GM18502 (cell line): ENCODE results near the gene RAPGEF2.
A peak's percentile ranks its signal among the peaks of the same experiment; 100 is the strongest.
"Not testable (repeated sequence)": the region's sequence is repeated elsewhere in the genome, so short reads cannot be mapped to it uniquely, and the experiment has no call there.

Source experiments
- ATAC-seq: cut with Tn5 transposase; IDR thresholded peaks from one replicate; pipeline ENCODE4 v1.9.1; 2021; ENCODE audit warnings: mild to moderate bottlenecking; ENCODE audit not compliant: unreplicated experiment, poor library complexity

RAPGEF2 gene

DNA sequence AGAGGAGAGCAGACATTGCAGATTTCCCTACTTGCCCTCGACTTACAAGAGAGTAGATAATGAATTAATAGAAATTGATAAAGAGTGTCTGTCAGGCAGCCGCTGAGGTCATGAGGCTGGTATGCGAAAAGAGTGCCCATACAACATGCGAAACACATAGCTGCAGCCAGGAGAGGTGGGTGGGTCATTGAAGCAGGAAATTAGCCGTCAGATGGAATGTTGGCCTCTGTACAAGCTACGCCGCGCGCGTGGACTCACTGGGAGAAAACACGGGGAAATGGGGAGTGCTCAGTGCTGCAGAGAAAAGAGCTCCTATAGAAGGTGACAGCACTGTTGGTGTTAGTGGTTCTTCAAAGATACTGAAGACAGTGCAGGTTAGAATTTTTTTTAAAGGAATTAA is 125.1 kb downstream of the RAPGEF2 start:
- ATAC-seq = no peak

DNA sequence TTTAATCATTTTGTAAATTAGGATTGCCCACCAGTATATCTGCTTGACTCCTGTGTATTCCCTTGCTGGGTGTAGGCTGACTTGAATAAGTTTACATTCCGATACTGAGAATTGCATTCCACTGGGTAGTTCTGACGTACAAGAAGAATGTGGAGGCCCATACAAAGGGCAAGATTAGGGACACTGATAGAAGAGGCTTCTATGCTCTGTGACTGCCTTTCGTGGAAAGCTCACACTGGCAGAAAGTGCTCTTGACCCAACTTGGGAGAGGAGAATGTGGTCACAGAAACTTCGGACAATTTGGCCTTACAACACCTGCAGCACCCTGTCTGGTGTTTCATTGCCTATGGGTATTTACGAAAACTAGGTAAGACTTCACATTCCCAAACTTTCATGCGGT is 126.3 kb downstream of the RAPGEF2 start:
- ATAC-seq = no peak

DNA sequence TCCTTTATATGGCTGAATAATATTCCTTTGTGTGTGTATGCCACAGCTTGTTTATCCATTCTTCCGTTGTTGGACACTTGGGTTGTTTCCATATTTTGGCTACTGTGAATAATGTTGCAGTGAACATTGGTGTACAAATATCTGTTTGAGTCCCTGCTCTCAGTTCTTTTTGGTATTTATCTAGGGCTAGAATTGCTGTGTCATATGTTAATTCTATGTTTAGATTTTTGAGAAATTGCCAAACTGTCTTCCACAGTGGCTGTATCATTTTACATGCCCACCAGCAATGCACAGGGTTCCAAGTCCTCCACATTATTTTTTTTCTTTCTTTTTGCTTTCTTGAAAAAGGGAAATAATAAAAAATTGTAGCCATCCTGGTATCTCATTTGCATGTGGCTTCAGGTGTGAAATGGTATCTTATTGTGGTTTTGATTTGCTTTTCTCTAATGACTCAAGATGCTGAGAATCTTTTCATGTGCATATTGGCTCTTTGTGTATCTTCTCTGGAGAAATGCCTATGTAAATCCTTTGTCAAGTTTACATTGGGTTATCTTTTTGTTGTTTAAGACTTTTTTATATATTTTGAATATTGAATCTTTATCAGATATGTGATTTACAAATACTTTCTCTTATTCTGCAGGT is 129.7 kb downstream of the RAPGEF2 start:
- peak; percentile 74 for ATAC-seq

DNA sequence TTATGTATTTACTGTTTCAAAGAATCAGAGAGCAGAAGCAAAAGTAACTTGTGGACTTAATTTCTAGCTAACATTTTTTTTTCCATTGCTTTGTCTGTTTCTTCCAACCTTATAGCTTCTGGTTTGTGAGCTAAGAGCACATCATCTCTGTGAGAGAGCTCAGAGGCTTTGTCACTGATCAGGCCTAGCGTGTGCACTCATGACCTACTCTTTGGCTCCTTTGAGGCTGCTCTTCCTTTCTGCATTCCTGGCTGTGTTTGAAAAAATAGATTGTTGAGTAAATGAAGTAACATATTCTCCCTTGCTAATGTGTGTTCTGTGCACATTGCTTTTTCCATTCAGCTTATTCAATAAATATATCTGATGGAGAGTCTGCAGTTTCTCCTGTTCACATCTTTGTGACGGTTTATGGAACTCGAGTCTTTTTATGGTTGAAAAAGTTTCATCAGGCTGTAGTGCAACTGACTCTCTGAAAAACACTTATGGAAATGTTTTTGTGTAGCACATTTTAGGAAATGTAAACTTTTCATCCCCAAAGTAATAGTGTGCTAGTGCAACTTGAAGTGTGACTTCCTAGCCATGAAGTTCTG is 133.0 kb downstream of the RAPGEF2 start:
- ATAC-seq = no peak

DNA sequence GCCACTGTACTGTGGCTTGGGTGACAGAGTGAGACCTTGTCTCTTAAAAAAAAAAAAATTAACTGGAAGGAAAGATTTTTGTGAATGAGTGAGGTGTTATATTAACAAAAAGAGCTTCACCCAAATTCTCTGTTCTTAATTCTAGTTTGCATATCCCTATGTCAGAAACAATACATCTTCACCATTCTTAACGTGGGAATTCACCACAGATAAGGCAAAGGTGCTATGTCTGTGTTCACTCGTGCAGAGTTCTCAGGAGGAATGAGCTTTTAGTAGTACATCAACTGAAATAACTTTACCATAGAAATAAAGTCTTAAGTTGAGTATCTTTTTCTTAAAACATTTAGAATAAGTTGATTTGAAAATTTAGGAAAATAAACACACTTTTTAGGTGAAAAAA is 135.1 kb downstream of the RAPGEF2 start:
- ATAC-seq = no peak

GRCh38 chr4:159238631-159239030 is 135.8 kb downstream of the RAPGEF2 start:
- ATAC-seq = no peak

DNA sequence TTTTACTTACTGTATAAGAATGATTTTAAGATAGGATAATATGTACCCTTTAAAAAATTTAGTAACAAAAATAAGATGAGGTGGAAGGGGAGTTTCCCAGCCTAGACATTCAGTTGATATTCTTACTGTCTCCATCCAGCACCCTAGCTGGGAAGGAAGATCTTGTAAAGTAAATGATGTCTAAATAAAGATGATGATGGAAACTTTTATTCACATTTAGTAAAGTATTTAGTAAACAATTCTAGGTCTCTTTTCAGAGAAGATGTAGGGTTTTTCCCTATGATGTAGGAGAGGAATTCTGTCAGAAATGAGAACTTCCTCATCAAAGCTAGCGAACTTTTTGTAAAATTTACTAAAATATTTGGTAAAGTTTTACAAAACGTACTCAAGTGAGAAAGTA is 136.8 kb downstream of the RAPGEF2 start:
- no peak for ATAC-seq

DNA sequence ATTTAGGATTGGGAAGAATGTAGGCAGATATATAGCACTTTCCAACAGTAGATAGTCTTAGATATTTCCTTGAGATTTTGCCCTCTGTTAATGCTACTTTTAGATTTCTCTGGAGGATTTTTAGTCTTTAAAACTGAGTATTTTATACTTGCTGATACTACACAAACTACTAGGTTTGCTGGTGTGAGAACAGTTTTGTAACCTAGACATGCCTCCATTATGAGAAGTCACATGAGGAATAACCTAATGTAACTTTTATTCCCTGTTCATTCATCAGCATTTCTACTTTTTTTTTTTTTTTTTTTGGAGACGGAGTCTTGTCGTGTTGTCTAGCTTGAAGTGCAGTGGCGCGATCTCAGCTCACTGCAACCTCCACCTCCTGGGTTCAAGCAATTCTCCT is 137.2 kb downstream of the RAPGEF2 start:
- no peak for ATAC-seq

- no peak for ATAC-seq
Measured at GRCh38 chr4:159240687-159241086, 137.8 kb downstream of the RAPGEF2 start.

DNA sequence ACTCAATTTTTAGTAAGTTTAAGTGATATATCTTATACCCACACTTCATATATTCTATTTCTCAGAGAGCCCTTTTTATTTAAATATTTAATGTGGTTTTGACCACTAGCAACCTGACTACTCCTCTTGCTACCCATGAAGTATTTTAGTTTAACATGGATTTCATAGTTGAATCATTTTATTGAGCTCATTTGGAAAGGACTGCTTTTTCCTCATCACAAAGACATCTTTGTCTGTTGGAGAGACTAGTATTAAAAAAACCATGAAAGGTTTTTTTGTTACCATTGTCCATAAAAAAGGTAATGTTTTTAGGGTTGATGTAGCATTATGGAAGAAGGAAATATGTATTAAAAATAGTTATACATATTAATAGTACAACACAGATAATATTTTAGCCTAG is 139.5 kb downstream of the RAPGEF2 start:
- no peak for ATAC-seq

- ATAC-seq = no peak
Measured at GRCh38 chr4:159248384-159249178, 145.7 kb downstream of the RAPGEF2 start.

- ATAC-seq = no peak
Measured at GRCh38 chr4:159250751-159251325, 148.0 kb downstream of the RAPGEF2 start.

GRCh38 chr4:159251580-159251979 is 148.7 kb downstream of the RAPGEF2 start:
- ATAC-seq = not testable (repeated sequence)

DNA sequence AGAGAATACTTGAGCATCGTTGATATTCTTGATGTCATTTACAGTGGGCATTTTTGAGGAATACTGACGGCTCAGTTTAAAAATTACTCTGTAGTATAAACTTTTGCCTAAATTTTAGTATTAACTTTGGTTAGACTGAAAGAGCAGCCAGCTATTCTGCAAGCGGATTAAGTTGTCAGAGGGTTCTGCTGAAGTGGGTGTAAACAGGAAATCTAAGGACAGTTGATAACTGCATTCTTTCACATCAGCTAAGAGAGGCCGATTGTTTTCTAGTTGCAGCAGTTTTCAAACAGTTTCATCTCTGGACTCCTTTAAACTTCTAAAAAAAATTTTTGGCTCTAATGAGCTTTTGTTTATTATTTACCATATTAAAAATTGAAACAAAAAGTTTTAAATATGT is 149.6 kb downstream of the RAPGEF2 start:
- ATAC-seq = no peak

DNA sequence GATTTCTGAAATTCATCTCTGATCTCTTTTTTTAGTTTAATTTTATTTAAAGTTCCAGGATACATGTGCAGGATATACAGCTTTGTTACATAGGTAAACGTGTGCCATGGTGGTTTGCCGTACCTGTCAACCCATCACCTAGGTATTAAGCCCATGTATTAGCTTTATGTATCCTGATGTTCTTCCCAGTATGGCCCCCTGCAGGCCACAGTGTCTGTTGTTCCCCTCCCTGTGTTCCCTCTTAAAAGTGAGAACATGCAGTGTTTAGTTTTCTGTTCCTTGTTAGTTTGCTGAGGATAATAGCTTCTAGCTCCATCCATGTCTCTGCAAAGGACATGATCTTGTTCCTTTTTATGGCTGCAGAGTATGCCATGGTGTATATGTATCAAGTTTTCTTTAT is 153.2 kb downstream of the RAPGEF2 start:
- ATAC-seq = no peak

DNA sequence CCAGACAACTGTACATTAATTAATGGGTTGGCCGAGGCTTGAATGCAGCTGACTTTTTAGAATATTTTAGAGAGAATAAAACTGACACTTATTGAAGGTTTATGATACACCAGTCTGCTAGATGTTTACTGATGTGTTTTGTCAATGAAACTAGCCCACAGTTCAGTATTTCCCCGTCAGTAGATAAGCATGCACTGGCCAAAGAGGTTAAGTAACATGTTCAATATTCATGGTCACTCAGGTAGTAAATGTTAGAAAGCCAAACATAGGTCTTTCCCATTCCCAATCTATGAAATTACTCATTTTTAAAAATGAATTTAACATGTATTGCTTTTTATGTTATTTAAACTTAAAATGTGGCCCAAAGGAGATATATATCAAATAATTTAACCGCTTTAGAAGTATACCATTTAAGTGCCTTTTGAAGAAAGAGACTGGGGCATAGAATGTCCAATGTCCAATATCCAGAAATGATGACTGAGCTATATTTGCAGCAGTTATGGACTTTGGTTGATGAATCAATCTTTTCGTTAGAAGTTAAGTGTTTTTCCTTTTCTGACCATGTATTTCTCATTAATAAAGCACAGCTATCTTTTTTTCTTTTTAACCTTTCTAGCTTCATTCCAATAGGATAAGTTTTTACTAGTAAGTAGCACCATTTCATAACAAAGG is 156.1 kb downstream of the RAPGEF2 start:
- no peak for ATAC-seq

DNA sequence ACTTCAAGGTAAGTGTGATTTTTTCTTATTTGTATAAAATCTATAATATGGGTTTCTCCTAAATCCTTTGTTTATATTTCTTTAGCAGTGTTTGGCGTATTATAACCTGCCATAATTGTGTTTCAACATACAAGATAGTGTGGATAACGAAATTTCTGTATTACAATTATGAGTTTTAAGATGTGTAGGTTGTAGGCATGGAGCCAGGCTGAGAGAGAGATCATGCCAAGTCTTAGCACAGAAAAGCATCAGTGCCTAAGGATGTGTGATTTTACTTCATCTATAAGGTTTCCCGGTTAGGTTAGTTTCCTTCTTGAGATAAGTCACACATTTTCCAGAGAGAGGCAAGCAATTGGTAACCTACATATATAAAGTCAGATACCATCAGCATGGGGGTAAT is 161.2 kb downstream of the RAPGEF2 start:
- no peak for ATAC-seq

DNA sequence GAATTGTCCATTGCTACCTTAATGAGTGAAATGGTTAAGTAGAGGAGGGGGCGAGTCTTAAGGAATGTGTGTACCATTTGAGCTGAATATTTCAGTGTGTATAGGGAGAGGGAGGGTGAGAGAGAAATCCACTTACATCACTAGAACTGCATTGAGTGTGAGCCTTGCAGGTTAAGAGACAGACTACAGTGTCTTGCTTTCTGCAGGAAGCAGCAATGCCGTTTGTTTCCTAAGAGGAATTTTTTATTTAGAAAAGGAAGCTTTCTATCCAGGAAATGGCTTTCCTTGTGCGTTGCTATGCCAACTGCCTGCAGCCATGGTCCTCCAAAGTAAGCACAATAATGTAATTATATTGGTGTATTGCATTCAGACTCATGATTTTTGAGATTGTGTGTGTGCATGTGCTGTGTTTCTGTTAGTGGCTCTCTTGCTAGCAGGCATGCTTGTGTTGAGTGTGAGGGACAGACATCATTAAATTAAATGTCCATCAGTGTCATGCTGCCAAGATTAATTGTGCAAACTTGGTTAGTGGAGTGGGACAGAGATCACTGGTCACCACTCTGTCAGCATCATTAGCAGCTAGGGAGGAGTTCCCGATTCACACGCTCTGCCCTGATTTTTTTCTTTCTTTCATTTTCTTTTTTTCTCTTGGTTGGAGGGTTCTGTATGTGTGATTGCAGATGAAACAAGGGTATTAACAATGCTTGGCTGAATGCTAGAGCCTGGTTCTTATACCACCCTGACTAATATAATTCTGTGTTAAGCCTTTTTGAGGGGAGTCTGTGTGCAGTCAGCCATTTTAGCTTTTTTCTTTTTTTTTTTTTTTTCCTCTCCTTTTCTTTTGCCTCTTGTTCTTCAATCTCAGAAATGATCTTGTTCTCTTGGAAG is 164.3 kb downstream of the RAPGEF2 start:
- no peak for ATAC-seq

DNA sequence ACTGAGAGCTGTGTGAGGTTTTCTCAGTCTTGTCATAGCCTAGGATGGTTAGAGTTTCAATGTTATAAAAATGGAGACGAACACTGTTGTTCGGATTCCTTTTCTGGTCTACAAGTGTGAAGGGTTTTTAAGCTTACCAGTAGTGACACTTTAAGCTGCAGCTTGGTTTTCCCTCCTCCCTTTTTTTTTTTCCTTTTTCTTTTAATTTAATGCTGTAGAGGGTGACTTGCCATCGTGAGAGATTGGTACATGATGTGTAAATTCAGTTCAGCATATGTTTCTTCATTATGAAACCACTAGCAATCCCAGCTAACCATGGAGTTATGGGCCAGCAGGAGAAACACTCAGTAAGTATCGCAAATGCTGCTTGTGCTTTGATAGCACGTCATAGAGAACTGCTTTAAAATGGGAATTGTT is 165.0 kb downstream of the RAPGEF2 start:
- ATAC-seq = no peak

GRCh38 chr4:159268607-159269006 is 165.7 kb downstream of the RAPGEF2 start:
- no peak for ATAC-seq
